GM12878 (cell line): ENCODE results near the gene HORMAD2.

ENCODE experiments used
- EP300 ChIP-seq, 2 experiments: fragments of 150-350 bp in 1 of 2; IDR thresholded peaks; 2 replicates each; pipeline ENCODE4 v1.6.1; 2011 to 2012; ENCODE audit warnings: low read depth in 2 of 2, low read length in 2 of 2, borderline replicate concordance in 1 of 2, improper control_type of control experiment in 1 of 2, inconsistent platforms in 1 of 2; ENCODE audit not compliant: control insufficient read depth in 1 of 2
- RCOR1 ChIP-seq: conservative IDR thresholded peaks from 2 replicates; pipeline ENCODE4 v1.6.1; 2012; ENCODE audit warnings: low read depth, low read length, improper control_type of control experiment
- TF ChIP-seq, protein P1 (sequence below), 3 experiments: IDR thresholded peaks in 2 of 3; conservative IDR thresholded peaks in 1 of 3; 2 replicates each; pipeline ENCODE4 v1.5.1; 2011; ENCODE audit warnings: low read depth in 3 of 3, low read length in 3 of 3, mild to moderate bottlenecking in 3 of 3, control low read depth in 2 of 3, moderate library complexity in 2 of 3, inconsistent platforms in 1 of 3, mixed read lengths in 1 of 3; ENCODE audit not compliant: control insufficient read depth in 2 of 3, insufficient read depth in 1 of 3; ENCODE audit errors: extremely low read depth in 1 of 3
- TF ChIP-seq, protein P2 (sequence below): IDR thresholded peaks from 2 replicates; pipeline ENCODE4 v1.6.1; 2012; ENCODE audit warnings: low read depth, low read length, improper control_type of control experiment

DNA sequence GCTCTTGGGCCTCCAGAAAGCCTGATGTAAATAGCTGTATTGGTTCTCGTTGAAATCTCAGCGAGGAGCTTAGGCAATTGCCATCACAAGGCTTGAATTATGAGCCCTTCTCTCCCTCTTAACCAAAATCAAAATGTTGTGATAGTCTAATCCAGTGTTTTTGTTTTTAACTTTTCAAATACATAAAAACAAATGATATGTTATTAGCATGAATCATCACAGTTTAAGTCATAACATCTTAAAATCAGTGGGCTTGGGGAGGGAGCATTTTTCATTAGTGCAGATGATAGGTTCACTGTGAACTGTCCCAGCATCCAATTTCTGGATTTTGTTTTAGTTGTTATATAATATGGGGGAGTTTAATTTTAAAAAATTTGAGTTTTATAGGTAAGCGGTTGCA, 48.9 kb upstream of the HORMAD2 start:
- TF ChIP-seq EP300 (IDR thresholded peaks at IDR 0.05; ENCODE audit: borderline replicate concordance in 1 of 2, control insufficient read depth in 1 of 2, low read depth in 2 of 2, low read length in 2 of 2) (no peak), RCOR1 (no peak)
- TF ChIP-seq, protein P1, sequence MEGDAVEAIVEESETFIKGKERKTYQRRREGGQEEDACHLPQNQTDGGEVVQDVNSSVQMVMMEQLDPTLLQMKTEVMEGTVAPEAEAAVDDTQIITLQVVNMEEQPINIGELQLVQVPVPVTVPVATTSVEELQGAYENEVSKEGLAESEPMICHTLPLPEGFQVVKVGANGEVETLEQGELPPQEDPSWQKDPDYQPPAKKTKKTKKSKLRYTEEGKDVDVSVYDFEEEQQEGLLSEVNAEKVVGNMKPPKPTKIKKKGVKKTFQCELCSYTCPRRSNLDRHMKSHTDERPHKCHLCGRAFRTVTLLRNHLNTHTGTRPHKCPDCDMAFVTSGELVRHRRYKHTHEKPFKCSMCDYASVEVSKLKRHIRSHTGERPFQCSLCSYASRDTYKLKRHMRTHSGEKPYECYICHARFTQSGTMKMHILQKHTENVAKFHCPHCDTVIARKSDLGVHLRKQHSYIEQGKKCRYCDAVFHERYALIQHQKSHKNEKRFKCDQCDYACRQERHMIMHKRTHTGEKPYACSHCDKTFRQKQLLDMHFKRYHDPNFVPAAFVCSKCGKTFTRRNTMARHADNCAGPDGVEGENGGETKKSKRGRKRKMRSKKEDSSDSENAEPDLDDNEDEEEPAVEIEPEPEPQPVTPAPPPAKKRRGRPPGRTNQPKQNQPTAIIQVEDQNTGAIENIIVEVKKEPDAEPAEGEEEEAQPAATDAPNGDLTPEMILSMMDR (IDR thresholded peaks at IDR 0.05 in 2 of 3, conservative IDR thresholded peaks at IDR 0.05 in 1 of 3; ENCODE audit: control insufficient read depth in 2 of 3, extremely low read depth in 1 of 3, insufficient read depth in 1 of 3, low read depth in 3 of 3, low read length in 3 of 3): no peak
- TF ChIP-seq, protein P2, sequence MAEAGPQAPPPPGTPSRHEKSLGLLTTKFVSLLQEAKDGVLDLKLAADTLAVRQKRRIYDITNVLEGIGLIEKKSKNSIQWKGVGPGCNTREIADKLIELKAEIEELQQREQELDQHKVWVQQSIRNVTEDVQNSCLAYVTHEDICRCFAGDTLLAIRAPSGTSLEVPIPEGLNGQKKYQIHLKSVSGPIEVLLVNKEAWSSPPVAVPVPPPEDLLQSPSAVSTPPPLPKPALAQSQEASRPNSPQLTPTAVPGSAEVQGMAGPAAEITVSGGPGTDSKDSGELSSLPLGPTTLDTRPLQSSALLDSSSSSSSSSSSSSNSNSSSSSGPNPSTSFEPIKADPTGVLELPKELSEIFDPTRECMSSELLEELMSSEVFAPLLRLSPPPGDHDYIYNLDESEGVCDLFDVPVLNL: no peak
